ENCODE results near the gene PRKAG1.
A peak's percentile ranks its signal among the peaks of the same experiment; 100 is the strongest.

The PRKAG1 gene

DNA sequence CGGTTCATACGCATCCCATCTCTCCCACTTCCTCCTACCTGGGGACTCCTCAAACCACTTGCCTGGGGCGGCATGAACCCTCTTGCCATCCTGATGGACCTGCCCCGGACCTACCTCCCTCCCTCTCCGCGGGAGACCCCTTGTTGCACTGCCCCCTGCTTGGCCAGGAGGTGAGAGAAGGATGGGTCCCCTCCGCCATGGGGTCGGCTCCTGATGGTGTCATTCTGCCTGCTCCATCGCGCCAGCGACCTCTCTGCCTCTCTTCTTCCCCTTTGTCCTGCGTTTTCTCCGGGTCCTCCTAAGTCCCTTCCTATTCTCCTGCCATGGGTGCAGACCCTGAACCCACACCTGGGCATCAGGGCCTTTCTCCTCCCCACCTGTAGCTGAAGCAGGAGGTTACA, 36.8 kb downstream of the PRKAG1 start:
- no peak for DNase-seq (ENCODE audit: low read depth)

DNA sequence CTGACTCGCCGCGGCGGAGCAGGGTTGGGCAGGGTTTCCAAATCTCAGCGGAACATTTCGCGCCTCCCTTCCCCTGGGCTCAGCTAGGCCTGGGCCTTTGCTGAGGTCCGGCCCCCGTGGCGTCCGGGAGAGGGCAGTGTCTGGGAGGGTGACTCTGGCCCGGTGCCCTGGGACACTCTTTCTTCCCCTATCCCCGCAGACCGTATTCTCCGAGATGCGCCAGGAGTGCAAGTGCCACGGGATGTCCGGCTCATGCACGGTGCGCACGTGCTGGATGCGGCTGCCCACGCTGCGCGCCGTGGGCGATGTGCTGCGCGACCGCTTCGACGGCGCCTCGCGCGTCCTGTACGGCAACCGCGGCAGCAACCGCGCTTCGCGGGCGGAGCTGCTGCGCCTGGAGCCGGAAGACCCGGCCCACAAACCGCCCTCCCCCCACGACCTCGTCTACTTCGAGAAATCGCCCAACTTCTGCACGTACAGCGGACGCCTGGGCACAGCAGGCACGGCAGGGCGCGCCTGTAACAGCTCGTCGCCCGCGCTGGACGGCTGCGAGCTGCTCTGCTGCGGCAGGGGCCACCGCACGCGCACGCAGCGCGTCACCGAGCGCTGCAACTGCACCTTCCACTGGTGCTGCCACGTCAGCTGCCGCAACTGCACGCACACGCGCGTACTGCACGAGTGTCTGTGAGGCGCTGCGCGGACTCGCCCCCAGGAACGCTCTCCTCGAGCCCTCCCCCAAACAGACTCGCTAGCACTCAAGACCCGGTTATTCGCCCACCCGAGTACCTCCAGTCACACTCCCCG, 37.4 kb downstream of the PRKAG1 start:
- DNase-seq (ENCODE audit: low read depth) = no peak

DNA sequence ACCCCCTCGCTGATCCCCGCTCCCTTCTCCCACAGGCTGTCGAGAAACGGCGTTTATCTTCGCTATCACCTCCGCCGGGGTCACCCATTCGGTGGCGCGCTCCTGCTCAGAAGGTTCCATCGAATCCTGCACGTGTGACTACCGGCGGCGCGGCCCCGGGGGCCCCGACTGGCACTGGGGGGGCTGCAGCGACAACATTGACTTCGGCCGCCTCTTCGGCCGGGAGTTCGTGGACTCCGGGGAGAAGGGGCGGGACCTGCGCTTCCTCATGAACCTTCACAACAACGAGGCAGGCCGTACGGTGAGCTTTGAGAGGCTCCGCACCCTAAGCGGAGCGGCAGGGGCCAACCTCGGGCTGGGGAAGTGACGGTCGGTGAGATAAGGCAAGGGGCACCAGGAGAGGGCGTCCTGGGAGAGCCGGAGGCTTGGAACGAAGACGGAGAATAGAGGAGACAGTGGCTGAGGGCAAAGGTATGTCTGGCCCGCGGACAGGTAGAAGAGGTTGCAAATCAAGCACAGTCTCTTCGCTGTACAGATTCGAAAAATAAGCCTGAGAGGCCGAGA, 38.1 kb downstream of the PRKAG1 start:
- no peak for DNase-seq (ENCODE audit: low read depth)

DNA sequence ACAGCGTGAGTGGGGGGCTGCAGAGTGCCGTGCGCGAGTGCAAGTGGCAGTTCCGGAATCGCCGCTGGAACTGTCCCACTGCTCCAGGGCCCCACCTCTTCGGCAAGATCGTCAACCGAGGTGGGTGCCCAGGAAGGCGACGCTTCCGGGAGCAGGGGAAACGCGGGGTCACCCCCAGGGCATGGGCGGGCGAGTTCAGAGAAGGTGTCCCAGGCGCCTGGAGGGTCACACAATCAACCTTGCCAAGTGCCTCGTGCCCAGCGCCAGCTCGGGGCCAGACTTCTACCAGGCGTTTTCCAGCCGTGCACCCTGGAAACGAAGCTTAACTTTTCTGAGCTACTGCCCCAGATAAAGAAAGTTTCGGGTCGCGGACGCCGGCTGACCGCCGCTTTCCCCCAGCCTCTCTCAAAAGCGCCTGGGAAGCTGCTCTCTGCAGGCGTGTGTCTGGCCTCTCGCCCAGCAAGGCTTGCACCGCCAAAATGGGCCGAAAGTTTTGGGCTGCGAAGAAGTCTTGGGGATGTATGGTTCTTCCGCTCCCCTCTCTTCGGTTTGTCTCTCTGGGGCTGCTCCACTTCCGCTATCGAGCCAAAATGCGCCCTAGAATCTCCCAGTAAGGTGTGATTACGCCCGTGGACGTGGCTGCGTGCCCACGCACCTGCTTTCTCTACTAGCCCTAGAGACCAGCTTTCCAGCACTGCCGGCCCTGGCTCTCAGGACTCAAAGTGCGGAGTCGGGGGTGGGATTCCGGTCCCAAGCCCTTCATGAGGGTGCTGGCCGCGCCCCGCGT, 38.8 kb downstream of the PRKAG1 start:
- DNase-seq (ENCODE audit: low read depth) = no peak

DNA sequence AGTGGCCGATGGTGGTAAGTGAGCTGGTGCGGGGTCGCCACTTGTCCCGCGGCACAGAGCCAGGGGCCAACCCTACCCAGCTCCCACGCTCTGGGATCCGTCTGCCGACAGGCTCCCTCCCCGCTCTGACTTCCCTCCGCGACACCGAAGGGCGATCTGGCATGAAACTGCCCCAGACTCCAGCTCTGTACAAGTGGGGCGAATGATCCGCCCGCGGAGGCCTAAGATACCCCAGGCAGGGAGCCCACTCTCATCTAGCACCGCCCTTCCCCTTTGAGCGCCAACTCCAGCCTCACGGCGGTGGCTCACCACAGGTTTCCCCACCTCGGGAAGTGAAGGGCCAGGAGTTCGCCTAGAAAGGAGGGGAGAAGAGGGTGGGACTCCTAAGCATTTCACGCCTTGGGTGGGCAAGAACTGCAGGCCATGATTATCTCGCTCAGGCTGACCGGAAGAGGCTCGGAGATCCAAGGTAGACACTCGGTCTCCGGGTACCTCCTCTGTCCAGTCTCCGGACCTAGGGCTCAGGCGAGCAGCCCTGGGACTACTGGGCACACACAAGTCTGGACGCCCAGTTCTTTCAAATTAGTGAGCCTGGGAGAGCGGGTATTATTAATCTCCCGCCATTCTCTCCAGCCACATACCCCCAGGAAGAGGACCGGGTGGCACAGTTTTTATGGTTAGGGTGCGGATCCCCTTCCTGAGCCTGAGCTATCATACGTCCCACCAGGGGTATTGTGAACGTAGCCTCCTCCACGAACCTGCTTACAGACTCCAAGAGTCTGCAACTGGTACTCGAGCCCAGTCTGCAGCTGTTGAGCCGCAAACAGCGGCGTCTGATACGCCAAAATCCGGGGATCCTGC, 39.6 kb downstream of the PRKAG1 start:
- no peak for DNase-seq (ENCODE audit: low read depth)

DNA sequence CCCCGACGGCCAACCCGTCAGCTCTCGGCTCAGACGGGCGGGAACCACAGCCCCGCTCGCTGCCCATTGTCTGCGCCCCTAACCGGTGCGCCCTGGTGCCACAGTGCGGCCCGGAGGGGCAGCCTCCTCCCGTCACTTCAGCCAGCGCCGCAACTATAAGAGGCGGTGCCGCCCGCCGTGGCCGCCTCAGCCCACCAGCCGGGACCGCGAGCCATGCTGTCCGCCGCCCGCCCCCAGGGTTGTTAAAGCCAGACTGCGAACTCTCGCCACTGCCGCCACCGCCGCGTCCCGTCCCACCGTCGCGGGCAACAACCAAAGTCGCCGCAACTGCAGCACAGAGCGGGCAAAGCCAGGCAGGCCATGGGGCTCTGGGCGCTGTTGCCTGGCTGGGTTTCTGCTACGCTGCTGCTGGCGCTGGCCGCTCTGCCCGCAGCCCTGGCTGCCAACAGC, 40.3 kb downstream of the PRKAG1 start, which contains the start of gene WNT1:
TSS of gene WNT1 (plus strand) at position 32 of the 450 bp plus-strand sequence. CDS start at position 361, 329 bp downstream.
- DNase-seq (ENCODE audit: low read depth) = no peak

DNA sequence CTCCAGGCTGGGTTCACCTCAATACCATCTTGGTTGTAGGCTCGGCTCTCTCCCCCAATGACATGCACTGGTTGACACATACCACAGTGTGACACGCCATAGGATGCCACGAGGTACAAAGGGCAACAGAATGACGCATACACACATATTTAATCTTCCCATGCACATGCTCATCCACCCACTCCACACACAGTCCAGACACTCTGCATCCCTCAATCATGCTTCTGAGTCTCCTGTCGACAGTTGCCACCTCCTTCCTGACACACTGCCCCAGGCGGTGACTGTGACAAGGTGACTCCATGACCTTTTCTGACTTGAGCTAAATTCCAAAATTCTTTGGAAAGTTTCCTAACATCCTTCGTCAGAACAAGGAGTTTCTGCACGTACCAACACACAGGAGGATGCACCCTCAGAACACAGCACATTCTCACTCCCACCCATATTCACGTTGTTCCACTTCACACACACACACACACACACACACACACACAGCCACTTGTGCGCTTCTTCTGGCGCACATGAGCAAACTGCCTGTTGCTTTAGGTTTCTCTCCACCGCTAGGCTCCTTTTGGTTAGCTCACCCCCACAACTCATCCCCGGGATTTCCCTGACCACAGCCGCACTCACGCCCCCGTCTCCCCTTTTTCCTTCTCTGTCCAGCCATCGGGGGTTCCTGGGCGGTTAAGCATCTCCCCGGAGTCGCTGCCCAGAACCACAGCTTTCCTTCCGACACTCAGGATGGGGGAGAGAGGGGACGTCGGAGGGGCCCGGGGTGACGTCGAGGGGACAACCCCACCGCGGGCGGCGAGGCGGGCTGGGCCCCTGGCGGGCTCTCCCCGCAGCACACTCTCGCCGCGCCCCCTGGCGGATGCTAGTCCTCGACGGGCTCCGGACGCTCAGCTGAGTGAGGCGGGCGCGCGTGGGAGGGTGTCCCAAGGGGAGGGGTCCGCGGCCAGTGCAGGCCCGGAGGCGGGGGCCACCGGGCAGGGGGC, 41.0 kb downstream of the PRKAG1 start:
- peak; percentile 75 for DNase-seq (ENCODE audit: low read depth)

DNA sequence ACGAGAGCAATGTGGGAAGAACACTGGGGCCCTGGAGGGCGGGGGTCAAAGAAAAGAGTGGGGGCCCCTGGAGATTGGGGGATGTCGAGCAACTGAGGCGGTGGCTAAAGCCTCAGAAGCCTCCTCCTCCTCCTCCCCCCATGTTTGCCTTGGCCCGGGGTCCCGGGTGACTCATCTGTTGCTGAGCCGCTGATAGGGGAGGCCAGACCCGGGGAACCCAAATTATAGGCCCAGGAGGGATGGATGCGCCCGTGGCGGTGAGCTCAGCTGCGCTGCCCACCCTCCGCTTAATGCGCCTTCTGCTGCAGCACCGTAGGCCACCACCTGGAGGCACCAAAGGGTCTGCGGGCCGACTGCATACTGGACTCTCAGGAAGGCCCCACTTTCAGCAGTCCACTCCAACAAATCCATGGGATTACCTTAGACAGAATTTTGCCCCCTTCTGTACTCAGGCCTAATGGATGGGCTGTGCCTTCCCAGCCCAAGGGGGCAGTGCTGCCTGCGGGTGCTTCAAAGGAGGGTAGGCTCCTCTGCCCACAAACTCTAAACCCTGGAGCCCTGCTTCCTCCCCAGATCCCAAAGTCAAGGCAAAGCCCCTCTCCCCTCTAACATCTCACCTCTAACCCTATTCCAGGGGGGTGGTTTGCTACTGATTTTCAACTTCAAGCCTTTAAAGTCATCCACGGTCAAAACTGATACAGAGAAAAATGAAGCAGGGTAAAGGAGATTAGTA, 44.5 kb downstream of the PRKAG1 start:
- no peak for DNase-seq (ENCODE audit: low read depth)

DNA sequence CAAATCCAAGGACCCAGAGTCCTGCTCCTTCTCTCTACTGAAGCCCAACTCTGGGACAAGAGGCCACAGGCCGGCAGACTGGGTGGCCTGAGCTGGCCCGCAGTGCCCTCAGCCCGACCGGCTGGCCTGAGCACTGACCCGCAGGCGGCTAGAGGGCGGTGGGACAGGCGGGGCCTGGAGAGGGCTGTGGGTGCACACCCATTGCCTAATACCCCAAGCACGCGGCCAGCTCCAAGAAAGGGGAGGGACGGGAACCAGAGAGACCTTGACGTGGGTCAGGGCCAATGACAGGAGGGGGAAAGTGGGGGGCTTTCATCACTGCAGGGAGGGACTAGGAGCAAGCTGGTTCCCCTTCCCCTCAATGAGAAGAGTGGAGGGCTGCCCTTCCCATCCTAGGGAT, 45.0 kb downstream of the PRKAG1 start:
- DNase-seq (ENCODE audit: low read depth) = no peak

DNA sequence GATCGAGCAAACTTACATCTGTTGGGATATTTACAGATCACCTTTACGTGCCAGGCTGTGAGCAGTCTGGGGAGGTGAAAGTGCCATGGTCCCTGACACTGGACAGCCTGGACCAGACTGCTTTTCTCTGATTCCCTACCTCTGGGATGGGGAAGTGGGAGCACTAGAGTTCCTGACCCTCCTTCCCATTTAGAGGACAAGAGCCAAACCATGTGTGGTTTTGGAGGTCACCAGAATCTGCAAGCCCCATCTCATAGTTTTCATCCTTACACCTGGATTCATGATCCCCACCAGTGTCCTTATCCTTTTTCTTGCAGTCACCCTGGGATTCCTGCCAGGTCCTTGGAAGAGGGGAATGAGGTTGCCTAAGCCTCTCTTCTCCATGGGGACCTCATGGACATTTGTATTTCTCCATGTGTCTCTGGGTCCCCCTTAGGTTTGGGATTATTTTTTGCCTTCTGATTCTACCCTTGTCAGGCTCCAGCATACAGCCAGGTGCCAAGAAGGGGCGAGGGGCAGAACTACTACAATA, 45.6 kb downstream of the PRKAG1 start:
- DNase-seq (ENCODE audit: low read depth) = no peak

DNA sequence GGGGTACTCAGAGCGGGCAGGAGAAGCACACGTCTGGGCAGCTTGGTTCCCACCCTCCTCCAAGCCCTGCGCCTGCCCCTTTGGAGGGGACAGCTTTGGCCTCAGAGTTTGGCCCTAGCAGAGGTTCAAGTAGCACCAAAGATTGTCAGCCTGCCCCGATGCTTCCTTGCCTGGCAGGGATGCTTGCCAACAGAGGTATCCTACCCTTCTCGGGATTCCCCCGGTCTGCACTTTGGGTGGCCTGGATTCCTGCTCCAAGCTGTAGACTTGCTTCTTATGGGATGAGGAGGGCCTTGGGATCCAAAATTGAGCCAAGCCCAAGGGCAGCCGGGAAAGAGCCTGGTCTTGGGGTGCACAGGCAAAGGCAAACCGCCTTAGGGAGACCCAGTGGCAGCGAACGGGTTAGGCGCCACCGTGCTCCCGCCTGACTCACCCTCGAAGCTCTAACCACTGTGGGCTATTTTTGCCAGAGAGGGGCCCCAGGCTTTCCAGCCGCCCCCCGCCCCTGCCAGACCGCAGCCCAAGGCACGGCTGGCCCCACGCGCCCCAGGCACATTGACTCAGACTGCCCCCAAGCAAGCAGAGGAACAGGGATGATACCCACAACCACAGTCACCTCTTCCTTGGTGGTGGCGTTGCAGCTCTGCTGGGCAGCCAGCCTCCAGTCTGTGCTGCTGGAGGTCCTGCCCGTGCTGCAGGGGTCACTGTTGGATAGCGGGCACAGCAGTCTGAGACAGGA, 46.2 kb downstream of the PRKAG1 start:
- no peak for DNase-seq (ENCODE audit: low read depth)

DNA sequence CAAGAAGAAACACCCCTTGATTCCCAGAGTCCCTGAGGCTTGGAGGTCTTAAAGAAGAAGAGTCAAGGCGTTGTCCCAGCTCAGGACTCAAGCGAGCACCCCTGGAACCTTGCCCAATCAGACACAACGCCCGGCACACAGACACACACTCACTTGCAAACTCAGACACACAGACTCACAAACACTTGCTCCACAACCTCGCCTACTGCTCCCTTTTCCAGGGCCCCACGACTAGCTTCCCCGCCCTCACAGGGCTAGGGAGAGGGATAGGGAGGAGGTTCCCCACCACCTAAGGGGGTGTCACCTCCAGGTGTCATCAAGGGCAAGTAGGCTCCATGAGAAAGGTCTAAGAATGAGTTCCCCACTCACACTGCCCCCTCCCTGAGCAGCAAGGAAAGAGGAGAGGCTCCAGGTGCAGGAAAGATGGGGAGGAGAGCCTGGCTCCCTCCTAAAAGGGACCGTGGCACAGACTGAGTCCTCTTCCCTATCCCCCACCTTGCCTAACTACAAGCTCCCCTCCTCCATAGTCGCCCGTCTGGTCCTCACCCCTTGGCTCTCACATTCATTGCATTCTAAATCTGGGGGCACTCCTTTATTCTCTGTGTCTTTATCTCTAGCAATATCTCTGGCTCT, 47.8 kb downstream of the PRKAG1 start:
- DNase-seq (ENCODE audit: low read depth) = no peak

DNA sequence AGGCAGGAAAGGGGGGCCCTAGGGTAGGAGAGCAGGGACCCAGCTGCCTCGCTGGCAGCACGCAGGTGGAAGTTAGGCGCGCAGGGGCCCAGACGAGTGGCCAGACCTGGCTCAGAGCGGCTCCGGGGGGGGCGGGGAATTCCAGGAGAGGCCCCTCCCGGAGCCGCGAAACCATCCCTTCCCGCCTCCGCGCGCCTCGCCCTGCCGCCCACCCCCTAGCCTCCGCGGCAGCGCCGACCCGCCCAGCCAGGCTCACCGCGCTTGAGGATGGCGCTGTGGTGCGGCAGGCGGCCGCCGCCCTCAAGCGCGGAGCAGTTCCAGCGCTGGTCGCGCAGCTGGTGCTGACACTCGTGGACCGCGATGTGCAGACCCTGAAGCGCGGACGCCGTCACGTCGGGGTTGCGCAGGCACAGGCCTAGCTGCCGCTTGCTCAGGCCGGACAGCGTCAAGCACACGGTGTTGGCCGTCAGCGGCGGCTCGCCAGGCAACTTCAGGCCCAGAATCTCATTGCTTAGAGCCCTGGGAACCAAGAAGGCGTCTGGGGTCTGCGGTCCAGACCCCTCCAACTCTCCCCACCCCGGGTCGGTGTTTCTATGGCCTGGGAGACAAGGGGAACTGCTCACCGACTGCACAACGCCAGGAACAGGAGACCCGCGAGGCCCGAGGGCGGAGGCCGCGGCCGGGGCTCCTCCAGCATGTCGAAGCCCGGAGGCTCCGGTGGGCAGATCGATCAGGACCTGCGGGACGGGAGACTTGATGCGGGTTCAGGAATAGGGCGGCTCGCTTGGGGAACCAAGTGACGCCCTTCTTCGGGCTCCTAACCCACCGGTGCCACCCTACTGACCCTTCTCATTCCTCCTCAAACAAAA, 48.5 kb downstream of the PRKAG1 start:
- DNase-seq (ENCODE audit: low read depth) = no peak

DNA sequence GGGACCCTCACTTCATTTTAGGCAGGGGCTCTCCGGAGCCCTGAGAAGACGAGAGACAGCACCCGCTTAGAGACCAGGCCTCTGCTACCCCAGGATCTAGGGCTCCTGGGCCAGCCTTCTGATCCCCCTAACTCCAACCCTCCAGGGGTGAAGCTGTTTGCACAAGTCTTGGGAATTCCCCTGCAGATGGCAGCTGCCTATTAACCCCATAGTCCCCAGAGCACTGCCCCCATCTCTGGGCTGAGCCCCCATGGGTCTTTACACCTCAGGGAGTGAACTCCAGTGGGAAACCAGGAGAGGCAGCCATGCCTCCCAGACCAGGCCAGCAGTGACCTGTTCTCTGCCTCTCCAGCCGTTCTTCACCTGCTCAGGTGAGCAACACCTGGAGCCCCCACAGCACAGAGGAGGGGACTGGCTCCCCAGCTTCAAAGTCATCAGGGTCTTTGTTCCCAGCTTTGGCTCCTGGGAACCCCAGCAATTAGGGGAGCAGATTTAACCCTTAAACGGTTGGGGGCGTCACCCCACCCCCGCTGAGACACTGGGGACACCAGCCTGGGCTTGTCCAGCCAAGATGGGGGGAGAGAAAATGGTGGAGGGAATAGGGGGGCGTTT, 49.3 kb downstream of the PRKAG1 start:
- no peak for DNase-seq (ENCODE audit: low read depth)

DNA sequence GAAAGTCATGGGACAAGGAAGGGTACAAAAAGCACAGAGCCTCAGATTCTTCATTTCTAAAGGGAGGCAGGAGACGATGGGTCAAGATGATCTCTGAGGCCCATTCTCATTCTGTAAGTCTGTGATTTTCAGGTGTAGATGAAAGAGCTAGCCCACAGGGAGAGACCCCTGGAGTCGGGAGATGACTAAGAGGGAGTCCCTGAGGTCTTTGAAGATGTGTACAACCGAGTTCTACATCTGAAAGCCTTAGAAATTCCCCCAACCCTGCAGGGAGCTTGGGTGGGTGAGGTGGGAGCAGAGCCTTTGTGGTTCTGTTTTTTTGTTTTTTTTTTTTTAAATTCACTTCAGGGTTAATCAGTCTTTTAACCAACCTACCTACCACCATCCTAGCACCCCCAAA, 50.1 kb downstream of the PRKAG1 start:
- no peak for DNase-seq (ENCODE audit: low read depth)

DNA sequence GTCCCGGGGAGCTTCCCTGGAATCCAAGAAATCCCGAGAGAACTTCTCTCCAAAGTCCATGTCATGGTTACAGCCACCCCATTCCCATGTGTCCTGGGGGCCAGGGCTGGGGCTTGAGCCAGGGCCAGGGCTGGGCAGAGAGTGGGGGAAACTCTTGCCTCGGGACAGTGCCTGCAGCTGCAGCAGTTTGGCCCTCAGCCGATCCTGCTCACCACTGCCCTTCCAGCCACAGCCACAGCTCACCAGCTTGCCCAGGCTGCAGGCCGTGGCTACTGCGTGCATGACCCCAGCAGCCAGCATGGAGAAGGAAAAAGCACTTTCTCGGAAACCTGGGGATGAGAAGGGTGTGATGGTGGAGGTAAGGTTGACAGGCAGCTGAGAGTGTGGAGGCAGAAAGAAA, 50.6 kb downstream of the PRKAG1 start:
- no peak for DNase-seq (ENCODE audit: low read depth)

All from stimulated activated CD8-positive, alpha-beta memory T cell treated with anti-CD3 and anti-CD28 coated beads, Interleukin-15, amount 100 ng/mL, for 24 hours (primary cell).